Measurements from ENCODE around the gene USP48.
"Not testable (repeated sequence)": the region's sequence is repeated elsewhere in the genome, so short reads cannot be mapped to it uniquely, and the experiment has no call there.

USP48 gene

DNA sequence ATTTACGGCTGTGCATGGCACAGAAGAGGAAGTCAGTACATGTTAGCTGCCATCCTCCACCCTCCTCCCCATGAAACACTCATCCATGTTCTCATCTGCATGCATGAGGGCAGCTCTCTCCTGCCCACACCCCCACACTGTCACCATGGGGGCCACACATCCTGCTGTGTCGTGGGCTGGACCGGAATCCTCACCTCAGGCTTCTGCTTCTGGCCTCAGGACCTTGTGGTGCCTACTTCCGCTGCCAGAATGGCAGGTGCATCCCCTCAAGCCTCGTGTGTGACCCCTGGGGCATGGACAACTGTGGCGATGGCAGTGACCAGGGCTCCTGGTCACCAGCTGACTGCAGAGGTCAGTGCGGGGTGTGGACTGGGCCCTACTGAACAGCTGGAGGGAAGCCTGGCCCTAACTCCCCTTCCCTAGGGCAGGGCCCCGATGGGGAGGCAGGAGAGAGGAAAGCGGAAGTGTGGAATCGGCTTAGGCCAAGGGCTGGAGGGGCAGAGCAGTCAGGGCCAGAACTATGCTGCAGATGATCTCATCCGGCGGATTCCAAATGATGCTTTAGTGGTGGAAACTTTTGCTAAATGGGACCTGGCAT, 32.9 kb upstream of the USP48 start:
- no peak for DNase-seq

DNA sequence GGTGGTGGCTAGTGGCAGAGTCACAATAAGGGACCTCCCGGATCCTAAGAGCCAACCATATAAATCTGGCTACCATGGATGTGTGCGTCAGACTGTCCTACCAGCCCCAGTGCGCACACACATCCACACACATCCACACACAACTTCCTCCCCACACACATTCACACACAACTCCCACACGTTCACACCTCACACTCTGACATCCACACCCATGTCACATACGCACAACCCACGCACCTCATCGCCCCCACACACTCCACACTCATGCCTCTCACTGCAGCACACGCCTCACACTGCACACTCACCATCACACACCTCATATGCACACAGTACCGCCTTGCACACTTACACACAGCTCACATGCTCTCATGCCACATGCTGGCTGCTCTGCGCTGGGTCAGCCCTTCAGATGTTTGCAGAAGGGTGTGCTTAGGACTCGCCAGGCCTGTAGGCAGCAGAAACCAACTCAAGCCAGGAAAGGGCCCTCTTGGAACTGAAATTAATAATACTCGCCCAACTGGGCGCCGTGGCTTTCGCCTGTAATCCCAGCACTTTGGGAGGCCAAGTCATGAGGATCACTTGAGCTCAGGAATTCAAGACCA, 32.1 kb upstream of the USP48 start:
- DNase-seq: no peak

DNA sequence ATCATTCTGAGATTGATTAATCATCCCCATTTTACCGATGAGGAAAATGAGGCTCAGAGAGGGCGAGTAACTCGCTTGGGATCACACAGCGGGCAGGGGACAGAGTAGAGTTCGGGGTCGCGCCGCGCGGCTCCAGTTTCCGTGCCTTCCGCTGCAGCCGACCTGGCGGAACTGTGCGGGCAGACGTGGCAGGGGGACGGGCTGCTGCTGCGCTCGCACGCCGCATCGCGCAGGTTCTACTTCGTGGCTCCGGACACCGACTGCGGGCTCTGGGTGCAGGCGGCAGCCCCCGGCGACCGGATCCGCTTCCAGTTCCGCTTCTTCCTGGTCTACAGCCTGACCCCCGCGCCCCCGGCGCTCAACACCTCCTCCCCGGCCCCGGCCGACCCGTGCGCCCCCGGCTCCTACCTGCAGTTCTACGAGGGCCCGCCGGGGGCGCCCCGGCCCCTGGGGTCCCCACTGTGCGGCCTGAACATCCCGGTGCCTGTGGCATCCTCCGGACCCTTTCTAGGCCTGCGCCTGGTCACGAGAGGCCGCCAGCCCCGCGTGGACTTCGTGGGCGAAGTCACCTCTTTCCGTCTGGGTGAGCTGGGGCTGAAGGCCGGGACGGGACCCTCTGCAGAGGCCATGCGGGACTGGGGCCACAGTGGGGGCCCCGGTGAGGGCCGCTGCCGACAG, 31.4 kb upstream of the USP48 start:
- no peak for DNase-seq

DNA sequence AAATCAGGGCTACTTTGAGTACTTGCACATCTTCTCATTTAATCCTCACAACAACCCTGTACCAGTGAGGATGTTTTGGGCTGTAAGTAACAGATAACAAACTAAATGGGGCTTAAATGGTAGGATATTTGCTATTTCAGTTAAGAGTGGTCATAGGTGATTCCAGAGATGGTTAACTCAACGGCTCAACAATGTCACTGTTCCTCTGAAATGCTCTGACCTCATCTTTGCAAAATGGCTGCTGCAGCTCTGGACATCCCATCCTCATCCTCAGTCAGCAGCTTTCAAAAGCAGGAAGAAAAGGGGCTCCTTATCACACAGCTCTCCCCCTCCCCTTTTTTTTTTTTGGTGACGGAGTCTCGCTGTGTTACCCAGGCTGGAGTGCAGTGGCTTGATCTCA, 30.6 kb upstream of the USP48 start:
- no peak for DNase-seq

DNA sequence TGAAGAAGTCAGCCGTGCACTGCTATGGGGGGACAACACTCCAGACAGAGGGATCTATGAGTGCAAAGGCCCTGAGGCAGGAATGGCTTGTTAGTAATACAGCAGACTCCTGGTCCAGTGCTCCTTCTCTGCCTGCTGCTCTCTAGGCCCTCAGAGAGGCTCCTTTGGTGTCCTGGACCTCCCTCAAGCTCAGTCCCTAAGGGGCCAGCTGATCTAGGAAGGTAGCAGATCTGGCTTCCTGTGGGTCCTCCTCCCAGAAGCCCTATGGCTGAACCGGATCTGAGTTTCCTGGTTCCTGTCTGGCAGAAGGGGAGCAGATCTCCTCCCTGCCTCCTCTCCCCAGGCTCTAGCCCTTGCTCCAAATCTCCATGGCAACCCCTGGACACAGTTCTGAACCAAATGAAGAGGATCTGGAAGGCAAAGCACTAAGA, 28.9 kb upstream of the USP48 start, which contains the start of gene LDLRAD2:
Gene LDLRAD2 (plus strand): TSS at position 391 of the 431 bp plus-strand sequence. CDS start 187 bp downstream, outside the sequence.
- no peak for DNase-seq

DNA sequence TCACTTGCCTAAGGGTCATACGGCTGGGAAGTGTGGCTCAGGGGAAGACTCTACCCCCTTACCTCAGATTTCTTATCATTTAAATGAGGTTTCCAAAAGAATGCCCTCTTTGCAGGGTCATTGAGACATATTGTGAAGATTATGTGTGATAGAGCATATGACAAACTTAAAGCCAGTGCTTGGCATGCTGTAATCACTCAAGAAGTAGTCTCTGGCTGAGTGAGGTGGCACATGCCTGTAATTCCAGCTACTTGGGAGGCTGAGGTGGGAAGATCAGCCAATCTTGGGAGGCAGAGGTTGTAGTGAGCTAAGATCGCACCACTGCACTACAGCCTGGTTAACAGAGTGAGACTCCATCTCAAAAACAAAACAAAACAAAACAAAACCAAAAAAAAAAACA, 21.6 kb upstream of the USP48 start:
- no peak for DNase-seq

DNA sequence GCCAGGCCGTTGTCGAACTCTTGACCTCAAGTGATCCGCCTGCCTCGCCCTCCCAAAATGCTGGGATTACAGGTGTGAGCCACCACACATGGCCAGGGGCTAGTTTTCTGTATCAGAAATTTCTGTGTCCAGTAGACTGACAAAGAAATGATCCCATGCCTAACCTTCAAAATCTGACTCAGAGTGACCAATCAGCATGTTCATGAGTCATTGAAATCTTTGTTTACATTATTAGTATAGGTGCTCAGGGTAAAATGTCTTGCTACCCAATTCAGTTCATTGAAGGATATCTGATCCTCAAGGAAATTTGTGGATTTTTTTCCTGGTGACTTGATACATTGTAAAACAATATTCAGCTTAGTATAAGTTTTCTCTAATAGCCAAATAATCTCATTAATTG, 18.2 kb upstream of the USP48 start:
- DNase-seq: no peak

DNA sequence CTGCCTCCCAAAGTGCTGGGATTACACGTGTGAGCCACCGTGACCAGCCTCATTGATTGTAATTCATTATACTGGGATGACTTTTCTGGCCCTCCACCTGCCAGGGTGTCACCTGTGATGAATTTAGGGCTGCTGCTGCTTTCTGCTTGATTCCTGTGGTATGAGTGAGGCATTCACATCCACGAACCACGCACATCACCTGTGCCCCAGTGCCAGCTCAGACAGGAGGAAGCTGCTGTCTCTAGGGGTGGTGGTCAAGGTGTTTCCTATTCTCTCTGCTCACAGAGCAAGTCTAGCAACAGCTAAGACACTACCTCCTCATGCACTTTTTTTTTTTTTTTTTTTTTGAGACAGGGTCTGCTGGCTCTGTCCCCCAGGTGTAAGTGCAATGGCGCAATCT, 16.8 kb upstream of the USP48 start:
- no peak for DNase-seq

DNA sequence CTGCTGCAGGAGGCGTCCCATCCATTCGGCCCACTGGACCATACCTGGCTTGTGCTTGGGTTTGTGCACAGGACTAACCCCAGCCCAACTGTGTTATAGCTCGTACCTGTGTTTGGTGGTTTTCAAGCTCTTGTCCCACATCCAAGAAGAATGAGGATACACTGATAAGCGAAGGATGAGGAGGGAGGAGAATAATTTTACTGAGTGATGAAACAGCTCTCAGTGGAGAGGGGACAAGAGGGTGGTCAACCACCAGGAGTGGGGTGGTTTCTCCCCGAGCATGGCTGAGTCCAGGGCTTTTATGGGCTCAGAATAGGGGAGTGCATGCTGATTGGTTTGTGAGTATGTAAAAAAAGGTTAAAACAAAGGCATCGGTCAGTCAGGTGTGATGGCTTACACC, 12.1 kb upstream of the USP48 start:
- no peak for DNase-seq

DNA sequence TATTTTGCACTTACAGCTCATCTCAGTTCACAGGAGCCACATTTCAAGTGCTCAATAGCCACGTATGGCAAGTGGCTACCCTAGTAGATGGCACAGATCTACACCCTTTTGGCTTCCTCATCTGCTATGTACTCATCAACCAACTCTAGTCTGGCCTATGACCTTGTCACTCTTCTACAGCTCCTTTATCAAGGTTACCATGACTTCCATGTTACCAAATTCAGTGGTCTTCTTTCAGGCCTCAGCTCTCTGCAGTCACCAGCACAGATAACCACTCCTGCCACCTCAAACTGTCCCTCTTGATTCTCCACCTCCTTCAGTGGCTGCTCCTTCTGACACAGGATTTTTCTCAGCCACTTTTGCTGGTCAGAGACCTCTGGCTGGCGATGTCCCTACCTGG, 11.7 kb upstream of the USP48 start:
- DNase-seq: no peak

DNA sequence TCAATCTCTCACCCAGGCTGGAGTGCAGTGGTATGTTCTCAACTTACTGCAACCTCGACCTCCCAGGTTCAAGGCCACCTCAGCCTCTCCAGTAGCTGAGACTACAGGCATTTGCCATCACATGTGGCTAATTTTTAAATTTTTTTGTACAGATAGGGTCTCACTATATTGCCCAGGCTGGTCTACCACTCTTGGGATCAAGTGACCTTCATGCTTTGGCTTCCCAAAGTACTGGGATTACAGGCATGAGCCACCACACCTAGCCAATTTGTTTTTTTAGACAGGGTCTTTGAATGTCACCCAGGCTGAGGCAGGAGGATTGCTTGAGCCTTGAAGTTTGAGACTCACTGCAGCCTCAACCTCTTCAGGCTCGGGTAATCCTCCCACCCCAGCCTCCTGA, 10.2 kb upstream of the USP48 start:
- no peak for DNase-seq

DNA sequence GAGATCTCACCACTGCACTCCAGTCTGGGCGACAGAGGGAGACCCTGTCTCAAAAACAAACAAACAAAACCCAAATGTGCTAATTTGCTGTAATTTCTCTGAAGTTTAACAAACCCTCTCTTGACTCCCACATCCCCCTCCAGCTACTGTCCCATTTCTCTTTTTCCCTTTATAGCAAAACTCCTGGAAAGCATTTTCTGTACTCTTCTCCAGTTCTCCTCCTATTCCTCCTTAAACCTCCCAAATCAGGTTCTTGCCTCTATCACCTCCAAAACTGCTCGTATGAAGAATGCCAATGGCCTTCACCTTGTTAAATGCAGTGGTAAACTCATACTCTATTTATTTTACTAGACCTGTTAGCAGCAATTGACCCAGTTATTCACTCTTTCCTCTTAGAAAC, 3.7 kb upstream of the USP48 start:
- DNase-seq: no peak

DNA sequence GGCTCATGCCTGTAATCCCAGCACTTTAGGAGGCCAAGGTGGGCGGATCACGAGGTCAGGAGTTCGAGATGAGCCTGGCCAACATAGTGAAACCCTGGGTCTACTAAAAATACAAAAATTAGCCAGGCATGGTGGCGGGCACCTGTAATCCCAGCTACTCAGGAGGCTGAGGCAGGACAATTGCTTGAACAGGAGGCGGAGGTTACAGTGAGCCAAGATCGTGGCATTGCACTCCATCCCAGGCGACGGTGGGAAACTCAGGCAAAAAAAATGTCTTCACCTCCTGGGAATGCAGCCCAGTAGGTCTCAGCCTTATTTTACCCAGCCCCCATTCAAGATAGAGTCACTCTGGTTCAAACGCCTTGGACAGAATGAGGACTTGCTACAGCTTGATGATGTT, 2.8 kb upstream of the USP48 start:
- not testable (repeated sequence) for DNase-seq

DNA sequence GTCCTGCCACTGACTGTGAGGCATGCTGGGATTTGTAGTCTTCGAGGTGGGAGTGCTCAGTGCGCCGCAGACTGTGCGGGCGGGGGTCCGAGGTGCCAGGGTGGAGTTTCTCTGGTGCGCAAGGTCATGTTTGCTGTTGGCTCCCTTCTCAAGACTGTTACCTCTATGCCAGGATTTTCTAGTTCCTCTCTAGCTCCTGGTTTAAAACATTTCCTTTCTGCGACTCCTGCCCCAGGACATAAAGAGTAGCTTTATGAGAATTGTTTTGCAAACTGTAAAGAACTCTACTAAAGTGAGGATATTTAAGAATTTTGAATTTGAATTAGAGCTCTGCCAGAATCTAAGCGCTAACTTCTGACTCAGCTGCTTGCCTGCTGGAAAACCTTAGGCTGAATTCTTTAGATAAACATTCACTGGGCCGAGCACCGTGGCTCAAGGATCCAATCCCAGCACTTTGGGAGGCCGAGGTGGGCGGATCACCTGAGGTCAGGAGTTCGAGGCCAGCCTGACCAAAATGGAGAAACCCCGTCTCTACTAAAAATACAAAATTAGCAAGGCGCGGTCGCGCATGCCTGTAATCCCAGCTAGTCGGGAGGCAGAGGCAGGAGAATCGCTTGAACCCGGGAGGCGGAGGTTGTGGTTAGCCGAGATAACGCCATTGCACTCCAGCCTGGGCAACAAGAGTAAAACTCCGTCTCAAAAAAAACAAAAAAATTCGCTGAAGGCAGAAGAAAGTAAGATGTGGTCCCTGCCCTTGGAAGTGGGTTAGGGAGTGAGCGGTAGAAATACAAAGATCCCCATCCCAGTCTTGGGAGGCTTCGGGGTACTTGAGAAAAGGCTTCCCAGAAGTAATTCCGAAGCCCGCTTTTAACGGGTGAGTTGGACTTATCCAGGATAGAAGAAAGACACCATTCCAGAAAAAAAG, 992 bp upstream of the USP48 start:
- DNase-seq: no peak

DNA sequence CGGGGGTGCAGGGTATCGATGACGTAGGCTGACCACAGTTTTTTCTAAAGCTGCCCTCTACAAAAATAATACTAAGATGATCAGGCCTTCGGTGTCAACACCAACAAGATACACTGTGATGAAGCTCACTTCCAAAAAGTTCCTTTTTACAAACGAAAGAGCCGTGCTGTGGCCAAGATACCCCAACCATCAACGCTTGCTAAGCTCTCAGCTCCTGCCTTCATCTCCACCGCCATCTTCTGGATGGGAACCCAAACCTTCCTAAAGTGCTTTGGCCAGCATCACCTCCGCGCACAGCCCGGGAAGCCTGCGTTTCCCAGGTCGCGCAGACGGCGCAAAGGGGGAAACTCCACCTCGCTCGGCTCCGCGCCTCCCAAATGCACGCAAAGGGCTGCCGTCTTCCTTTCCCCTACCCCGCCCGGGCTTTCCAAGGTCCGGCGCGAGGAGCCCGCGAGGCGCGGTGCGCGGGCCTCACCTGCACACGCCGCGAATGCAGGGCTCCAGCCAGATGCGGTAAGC, 541 bp downstream of the USP48 start:
- peak; percentile 66 for DNase-seq

DNA sequence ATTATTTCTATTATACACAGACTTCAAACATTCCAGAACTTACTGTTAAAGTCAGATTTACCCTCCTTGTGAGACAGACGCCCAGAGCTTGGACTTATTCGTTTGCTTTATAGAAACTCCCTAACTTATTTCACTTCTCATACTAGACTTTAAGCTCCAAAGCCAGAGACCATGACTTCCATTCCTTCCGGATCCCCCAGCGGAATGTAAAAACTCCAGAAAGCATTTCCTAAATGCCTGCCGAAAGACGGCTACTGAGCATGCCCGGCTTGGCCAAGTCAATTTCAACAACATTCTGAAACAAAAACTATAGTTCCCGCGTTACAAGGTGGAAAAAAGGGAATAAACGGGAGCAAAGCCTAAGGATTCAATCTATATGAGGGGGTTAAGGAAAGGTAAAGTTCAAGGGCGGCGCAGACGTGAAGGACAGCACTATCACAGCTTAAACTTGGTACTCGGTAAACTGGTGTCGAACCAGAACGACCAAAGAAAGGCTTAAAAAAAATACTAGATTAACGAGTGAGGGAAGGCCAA, 1.1 kb downstream of the USP48 start:
- peak; percentile 25 for DNase-seq

DNA sequence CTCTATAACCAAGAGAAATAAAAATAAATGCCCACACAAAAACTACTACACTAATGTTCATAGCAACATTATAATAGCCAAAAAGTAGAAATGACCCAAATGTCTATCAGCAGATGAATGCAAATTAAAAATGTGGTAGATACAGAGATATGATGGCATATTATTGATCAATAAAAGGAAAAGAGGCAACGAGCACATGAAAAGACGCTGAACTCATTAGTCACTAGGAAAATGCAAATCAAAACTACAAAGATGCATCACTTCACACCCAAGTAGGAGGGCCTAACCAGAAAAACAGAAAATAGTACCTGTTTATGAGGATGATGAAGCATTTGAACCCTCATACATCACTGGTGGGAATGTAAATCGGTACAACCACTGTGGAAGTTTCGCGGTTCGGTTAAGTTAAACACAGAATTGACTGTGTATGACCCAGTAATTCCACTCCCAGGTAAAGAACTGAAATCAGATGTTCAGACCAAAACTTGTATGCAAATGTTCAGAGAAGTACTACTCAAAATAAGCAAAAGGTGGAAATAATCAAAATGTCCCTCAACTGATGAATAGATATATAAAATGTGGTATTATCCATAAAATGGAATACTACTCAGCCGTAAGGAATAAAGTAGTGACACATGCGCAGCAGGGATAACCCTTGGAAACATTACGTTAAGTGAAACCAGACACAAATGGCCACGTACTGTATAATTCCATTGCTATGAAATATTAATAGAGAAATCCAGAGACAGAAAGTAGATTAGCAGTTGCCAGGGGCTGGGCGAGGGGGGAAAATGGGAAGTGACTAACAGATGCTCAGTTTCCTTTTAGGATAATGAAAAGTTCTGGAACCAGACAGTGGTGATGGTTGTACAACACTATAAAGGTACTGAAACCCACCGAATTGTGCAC, 3.1 kb downstream of the USP48 start:
- DNase-seq: peak; percentile 55

DNA sequence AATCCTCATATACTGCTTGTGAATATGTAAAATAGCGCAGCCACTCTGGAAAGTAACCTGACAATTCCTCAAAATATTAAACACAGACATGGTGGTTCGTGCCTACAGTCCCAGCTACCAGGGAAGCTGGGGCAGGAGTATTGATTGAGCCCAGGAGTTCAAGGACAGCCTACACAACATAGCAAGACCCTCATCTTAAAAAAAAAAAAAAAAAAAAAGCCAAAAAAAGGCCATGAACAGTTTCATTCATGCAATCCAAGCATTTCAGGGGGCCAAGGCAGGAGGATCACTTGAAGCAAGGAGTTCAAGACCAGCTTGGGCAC, 4.6 kb downstream of the USP48 start:
- DNase-seq: no peak

DNA sequence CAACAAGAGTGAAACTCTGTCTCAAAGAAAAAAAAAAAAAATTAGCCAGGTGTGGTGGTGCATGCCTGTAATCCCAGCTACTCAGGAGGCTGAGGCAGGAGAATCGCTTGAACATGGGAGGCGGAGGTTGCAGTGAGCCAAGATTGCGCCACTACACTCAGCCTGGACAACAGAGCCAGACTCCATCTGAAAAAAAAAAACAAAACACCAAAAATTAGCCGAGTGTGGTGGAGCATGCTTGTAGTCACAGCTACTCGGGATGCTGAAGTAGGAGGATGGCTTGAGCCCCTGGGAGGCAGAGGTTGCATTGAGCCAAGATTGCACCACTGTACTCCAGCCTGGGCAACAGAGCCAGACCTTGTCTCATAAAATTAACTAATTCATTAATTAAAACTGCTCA, 6.0 kb downstream of the USP48 start:
- not testable (repeated sequence) for DNase-seq

DNA sequence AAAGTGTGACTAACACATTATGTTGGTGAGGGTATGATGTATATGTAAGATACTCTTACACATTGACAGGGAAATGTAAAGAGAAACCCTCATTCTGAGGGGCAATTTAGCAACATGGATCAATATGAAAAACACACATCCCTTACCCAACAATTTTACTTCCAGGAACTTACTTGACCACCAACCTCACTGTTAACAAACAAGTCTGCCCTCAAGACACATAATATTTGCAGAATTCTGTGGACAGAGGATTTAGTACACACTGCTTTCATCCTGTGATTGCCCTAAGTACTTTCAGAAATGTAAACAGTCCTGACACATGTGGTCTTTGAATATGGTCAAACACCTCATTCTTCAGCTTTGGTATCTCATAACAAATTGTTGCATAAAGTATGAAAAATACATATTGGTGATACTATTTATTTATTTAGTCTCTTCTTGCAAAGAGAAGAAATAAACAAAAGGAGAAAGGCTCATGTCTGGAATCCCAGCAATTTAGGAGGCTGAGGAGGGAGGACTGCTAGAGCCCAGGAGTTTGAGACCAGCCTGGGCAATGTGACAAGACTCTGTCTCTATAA, 6.9 kb downstream of the USP48 start:
- no peak for DNase-seq

DNA sequence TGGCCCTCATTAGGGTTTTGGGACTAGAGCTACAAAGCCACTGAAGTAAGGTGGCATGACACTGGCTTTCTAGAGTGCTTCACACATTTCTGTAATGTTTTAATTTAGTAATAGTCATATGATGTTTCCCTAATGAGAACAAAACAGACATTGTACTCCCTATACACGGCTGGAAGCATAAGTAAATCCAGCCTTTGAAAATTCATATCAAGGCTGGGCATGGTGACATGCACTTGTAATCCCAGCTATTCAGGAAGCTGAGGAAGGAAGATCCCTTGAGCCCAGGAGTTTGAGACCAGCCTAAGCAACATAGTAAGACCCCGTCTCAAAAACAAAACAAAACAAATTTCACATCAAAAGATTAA, 7.4 kb downstream of the USP48 start:
- no peak for DNase-seq
